ENCODE measurements around the gene INAFM1.

The INAFM1 gene

DNA sequence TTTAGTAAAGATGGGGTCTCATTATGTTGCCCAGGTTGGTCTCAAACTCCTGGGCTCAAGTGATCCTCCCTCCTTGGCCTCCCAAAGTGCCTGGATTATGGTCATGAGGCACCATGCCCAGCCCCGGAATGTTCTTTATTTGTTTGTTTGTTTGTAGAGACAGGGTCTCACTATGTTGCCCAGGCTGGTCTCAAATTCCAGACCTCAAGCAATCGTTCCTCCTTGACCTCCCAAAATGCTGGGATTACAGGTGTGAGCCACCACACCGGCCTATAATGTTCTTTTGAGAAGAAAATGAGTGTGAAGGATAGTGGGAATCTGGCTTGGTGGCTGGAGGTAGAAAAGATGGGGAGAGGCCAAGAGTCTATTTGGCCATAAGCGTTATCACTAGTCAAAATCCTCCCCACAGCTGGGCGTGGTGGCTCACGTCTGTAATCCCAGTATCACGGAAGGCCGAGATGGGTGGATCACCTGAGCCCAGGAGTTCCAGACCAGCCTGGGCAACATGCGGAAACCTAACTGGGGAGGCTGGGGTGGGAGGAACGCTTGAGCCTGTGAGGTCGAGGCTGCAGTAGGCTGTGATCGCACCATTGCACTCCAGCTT, 38.5 kb upstream of the INAFM1 start:
- TF ChIP-seq, protein P1, sequence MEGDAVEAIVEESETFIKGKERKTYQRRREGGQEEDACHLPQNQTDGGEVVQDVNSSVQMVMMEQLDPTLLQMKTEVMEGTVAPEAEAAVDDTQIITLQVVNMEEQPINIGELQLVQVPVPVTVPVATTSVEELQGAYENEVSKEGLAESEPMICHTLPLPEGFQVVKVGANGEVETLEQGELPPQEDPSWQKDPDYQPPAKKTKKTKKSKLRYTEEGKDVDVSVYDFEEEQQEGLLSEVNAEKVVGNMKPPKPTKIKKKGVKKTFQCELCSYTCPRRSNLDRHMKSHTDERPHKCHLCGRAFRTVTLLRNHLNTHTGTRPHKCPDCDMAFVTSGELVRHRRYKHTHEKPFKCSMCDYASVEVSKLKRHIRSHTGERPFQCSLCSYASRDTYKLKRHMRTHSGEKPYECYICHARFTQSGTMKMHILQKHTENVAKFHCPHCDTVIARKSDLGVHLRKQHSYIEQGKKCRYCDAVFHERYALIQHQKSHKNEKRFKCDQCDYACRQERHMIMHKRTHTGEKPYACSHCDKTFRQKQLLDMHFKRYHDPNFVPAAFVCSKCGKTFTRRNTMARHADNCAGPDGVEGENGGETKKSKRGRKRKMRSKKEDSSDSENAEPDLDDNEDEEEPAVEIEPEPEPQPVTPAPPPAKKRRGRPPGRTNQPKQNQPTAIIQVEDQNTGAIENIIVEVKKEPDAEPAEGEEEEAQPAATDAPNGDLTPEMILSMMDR (IDR thresholded peaks at IDR 0.05; ENCODE audit: borderline replicate concordance, insufficient read depth, low read depth, low read length) = no peak
- H3K4me3 ChIP-seq (ENCODE audit: low read depth, low read length) = no peak overlapping the region

DNA sequence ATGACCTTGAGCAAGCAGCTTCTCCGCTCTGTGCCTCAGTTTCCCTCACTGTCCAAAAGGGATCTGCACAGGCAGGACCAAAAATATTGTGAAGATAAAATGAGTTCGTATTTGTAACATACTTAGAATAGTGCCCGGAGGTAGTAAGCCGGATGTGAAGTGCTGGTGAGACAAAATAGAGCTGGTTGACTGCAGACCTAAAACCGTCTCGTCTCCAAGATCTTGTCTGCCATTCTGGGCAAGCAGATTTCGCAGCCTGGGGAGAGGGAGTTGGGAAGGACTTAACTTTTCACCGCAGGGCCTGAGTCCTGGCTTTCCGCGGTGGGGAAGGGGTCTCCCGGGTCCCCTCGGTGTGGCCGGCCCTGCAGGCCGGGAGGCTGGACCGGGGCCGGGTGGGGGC, 35.5 kb upstream of the INAFM1 start:
- TF ChIP-seq, protein P1 (IDR thresholded peaks at IDR 0.05; ENCODE audit: borderline replicate concordance, insufficient read depth, low read depth, low read length) = no peak
- no peak overlapping the region for H3K4me3 ChIP-seq (ENCODE audit: low read depth, low read length)

DNA sequence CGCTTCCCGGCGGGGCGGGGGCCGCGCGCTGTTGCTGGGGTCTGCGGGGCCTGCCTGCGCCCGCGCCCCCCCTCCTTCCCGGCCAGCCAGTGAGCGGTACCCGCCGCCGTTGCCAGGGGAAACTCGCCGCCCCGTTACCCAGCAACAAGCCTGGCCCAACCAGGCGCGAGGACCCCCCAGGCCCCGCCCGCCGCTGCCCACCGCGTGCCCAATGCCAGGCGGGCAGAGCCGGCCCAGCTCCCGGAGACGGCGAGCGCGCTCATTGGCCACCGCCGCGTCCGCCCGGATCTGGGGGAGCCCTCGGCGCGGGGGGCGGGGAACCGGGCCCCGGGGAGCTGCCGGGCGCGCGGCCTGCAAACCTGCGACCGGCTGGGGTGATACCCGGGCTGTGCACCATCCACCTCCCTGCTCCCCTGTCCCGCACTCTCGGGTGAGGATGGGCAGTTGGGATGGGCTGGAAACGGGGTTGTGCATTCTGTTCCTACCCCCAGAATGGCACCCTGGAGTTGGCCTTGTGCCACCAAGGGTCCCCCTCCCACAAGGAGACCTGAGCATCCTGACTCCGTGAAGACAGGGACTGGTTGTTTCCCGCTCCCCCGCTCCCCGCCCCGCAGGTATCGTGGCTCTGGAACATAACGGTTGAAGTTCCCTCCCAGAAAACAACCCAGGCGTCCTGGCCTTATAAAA, 34.9 kb upstream of the INAFM1 start:
- no peak overlapping the region for H3K4me3 ChIP-seq (ENCODE audit: low read depth, low read length)
- TF ChIP-seq, protein P1 (IDR thresholded peaks at IDR 0.05; ENCODE audit: borderline replicate concordance, insufficient read depth, low read depth, low read length) = no peak

DNA sequence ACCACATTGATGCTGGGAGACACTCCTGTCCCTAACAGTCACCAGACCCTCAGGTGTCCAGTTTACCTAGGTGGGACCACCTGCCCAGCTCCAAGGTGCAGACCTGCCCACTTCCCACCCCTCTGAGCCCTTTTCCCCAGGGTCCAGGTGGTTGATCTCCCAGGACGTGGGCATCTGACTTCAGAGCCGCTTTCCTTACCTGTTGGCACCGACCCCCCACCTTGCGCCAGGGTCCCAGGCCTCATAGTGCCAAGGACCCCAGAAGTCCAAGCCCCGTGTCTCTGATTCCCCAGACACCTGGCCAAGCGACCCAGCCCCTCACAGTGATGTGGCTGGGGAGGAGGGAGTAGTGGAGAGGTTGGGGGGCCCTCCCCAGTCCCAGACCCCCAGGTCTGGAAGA, 34.1 kb upstream of the INAFM1 start:
- TF ChIP-seq, protein P1 (IDR thresholded peaks at IDR 0.05; ENCODE audit: borderline replicate concordance, insufficient read depth, low read depth, low read length) = no peak
- H3K4me3 ChIP-seq (ENCODE audit: low read depth, low read length) = no peak overlapping the region

DNA sequence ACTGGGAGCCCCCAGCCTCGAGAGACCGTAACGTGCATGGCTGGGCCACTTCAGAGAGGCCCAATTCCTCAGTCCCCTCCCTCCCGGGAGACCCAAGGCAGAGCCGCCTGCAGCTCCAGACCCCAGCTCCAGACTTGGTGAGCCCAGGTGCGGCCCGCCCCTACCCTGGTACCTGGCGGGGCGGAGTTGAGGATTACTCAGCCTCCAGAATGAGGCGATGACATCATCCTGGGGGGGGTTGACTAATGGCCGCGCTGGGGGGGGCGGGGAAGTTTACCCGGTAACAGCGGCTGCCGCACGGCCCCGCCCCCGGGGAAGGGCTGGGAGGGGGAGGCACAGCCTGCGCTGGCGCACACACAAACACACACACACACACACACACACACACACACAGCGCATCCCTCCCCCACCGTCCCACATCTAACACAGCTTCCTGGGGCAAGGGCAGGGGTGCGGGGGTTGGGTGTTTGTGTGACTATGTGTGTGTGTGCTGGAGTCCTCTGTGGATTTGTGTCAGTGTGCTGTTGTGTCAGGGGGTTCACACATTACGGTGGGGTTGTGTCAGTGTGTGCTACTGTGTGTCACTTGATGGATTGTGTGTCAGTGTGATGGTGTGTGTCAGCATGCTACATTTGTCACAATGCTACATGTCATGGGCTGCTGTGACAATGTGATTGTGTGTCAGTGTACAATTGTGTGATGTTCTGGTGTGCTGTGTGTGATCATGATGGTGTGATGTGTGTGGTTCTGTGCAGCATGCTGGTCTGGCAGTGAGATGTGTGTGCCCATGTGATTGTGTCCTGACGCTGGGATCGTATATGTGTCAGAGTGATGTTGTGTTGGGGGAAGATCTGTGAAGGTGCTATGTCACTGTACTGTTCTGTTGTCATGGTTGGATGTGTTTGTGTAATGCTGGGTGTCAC, 33.4 kb upstream of the INAFM1 start:
- H3K4me3 ChIP-seq (ENCODE audit: low read depth, low read length) = no peak overlapping the region
- TF ChIP-seq, protein P1 (IDR thresholded peaks at IDR 0.05; ENCODE audit: borderline replicate concordance, insufficient read depth, low read depth, low read length) = no peak

DNA sequence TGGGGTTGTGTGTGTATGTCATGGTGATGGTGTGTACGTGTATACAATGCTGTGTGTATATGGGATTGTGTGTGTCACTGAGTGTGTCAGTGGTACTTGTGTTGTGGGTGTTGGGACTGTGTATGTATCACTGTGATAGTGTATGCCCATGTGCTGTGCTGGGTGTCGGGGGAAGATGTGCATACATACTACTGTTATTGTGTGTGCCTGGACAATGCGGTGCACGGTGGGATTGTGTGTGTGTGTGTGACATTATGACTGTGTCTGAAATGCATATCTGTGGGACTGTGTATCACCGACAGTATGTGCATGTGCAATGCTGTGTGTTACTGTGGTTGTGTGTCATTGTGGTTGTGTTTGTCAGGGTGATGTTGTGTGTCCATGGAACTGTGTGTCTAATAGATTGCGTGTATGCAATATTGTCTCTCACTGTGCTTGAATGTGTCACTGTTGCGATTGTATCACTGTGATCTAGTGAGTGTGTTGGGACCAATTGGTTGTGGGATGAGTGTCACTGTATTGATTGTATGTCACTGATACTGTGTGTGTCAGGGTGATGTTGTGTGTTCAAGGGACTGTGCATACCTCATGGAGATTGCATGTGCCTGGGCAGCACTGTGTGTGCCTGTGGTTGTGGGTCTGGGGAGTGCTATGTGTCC, 32.6 kb upstream of the INAFM1 start:
- H3K4me3 ChIP-seq (ENCODE audit: low read depth, low read length) = no peak overlapping the region
- TF ChIP-seq, protein P1 (IDR thresholded peaks at IDR 0.05; ENCODE audit: borderline replicate concordance, insufficient read depth, low read depth, low read length) = no peak
